HG02970 (cell line): ENCODE measurements around the gene LAMA2.

Experiments used
- ATAC-seq: cut with Tn5 transposase; IDR thresholded peaks from one replicate; pipeline ENCODE4 v1.9.1; 2021; ENCODE audit warnings: mild to moderate bottlenecking, moderate library complexity, moderate number of reproducible peaks; ENCODE audit not compliant: unreplicated experiment, low FRiP score

Gene LAMA2, protein sequence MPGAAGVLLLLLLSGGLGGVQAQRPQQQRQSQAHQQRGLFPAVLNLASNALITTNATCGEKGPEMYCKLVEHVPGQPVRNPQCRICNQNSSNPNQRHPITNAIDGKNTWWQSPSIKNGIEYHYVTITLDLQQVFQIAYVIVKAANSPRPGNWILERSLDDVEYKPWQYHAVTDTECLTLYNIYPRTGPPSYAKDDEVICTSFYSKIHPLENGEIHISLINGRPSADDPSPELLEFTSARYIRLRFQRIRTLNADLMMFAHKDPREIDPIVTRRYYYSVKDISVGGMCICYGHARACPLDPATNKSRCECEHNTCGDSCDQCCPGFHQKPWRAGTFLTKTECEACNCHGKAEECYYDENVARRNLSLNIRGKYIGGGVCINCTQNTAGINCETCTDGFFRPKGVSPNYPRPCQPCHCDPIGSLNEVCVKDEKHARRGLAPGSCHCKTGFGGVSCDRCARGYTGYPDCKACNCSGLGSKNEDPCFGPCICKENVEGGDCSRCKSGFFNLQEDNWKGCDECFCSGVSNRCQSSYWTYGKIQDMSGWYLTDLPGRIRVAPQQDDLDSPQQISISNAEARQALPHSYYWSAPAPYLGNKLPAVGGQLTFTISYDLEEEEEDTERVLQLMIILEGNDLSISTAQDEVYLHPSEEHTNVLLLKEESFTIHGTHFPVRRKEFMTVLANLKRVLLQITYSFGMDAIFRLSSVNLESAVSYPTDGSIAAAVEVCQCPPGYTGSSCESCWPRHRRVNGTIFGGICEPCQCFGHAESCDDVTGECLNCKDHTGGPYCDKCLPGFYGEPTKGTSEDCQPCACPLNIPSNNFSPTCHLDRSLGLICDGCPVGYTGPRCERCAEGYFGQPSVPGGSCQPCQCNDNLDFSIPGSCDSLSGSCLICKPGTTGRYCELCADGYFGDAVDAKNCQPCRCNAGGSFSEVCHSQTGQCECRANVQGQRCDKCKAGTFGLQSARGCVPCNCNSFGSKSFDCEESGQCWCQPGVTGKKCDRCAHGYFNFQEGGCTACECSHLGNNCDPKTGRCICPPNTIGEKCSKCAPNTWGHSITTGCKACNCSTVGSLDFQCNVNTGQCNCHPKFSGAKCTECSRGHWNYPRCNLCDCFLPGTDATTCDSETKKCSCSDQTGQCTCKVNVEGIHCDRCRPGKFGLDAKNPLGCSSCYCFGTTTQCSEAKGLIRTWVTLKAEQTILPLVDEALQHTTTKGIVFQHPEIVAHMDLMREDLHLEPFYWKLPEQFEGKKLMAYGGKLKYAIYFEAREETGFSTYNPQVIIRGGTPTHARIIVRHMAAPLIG (N-terminal part only)

GRCh38 chr6:128882991-128883611 is at the start of gene LAMA2:
TSS of gene LAMA2 (plus strand) at chr6:128883138. CDS start at chr6:128883246, 108 bp downstream.
- ATAC-seq, result no peak

GRCh38 chr6:128836761-128837160 is 46.2 kb upstream of the LAMA2 start:
- no peak for ATAC-seq

GRCh38 chr6:128841518-128841917 is 41.4 kb upstream of the LAMA2 start:
- ATAC-seq, result no peak

GRCh38 chr6:128844598-128844997 is 38.3 kb upstream of the LAMA2 start:
- ATAC-seq, result no peak

DNA sequence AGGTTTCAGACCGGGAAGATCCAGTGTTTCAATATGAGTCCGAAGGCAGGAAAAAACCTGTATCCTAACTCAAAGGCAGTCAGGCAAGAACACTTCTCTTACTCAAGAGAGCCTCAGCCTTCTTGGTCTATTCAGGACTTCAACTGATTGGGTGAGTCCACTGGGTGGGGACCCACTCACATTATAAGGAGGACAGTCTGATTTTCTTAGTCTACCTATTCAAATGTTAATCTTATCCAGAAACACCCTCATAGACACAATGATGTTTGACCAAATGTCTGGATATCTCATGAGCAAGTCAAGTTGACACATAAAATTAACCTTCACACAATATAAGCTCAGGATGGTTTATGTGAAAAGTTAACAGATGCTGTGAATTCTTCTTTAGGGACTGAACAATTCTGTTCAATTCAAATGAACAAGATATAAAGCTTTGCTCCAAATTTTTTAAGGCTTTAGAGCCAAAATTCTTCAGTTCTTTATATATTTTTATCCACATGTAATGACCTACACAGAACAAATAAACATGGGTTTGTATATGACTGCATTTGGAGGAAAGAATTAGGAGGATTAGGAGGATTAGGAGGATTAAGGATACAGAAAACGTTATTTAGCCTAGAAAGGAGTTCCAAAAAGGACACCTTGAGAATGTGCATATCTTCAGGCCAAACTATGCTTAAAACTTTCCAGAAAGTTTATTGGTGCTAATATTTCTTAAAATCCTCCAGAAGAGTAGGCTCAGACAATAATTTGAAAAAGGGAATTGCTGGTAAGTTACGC is 35.3 kb upstream of the LAMA2 start:
- ATAC-seq, result no peak

DNA sequence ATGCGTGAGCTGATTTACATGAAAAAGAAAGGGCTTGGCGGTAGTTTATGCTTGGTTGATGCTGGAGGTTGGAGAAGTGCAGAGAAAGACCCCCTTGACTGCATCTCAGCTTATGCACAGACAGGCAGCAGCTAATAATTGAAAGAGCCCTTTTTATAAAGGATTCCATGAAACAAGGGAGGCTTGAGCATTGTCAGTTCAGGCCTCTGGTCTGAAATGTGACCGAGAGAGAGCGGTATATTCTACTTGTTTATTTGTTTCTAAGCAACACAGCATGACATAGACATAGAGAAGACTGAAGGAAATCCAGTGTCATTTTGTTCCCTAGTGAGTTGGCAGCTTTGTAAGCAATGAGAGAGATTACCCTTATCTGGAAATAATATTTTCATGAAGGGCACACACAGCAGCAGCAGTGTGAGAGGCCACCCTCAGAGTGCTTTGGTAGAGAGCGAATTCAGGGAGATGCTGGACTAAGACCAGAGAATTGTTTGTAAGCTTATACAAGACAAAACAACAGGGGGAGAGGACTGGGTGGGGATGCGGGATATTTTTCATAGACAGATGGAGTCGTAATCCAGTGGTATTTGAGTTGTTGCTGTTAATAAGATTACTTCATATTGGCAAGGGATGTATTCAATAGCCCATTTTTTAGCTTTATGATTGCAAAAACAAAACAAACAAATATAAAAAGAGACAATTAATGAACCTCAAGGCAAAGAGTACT is 34.6 kb upstream of the LAMA2 start:
- ATAC-seq, result no peak

GRCh38 chr6:128855581-128856085 is 27.3 kb upstream of the LAMA2 start:
- ATAC-seq, result no peak

GRCh38 chr6:128857806-128858205 is 25.1 kb upstream of the LAMA2 start:
- ATAC-seq, result no peak

DNA sequence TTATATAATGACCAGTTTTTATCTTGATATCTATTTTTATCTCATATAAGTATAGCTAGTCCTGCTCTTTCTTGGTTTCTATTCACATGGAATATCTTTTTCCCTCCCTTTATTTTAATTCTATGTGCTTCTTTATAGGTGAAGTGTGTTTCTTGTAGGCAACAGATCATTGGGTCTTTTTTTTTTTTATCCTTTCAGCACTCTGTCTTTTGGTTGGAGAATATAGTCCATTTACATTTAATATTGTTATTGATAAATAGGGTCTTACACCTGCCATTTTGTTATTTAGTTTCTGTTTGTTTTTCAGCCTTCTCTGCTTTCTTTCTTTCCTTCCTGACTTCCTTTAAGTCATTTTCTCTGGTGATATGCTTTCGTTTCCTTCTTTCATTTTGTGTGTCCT is 22.2 kb upstream of the LAMA2 start:
- no peak for ATAC-seq

- no peak for ATAC-seq
Observed at GRCh38 chr6:128863983-128864382, 19.0 kb upstream of the LAMA2 start.

GRCh38 chr6:128870746-128871145 is 12.2 kb upstream of the LAMA2 start:
- no peak for ATAC-seq

DNA sequence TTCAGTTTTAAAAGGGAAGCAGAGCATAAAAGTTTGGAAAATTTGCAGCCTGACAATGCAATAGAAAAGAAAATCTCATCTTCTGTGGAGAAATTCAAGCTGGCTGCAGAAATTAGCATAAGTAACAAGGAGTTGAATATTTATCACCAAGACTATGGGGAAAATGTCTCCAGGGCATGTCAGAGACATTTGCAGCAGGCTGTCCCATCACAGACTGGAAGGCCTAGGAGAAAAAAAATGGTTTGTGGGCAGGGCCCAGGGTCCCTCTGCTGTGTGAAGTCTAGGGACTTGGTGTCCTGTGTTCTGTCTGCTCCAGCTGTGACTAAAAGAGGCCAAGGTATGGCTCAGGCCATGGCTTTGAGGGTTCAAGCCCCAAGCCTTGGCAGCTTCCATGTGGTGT is 8.1 kb upstream of the LAMA2 start:
- ATAC-seq, result no peak

GRCh38 chr6:128882560-128882959 is 378 bp upstream of the LAMA2 start:
- ATAC-seq, result no peak

DNA sequence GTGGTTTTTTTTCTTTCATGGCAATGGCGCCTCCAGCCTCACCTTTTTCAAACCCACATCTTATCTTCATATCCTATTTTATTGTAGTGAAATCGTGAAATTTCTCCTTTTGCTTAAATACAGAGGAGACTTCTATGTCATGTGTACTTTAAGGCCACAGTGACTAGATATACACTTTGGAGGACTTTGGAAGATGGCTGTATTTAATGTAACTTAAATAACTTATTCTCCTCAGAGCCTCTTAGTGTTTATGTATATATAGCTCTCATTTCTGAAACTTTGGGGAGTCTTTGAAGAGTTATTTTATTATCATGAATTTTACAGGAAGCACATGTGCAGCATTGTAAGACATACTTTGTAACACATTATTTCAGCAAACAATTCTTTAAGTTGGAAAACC is 968 bp downstream of the LAMA2 start:
- no peak for ATAC-seq

GRCh38 chr6:128885381-128885780 is 2.4 kb downstream of the LAMA2 start:
- no peak for ATAC-seq

DNA sequence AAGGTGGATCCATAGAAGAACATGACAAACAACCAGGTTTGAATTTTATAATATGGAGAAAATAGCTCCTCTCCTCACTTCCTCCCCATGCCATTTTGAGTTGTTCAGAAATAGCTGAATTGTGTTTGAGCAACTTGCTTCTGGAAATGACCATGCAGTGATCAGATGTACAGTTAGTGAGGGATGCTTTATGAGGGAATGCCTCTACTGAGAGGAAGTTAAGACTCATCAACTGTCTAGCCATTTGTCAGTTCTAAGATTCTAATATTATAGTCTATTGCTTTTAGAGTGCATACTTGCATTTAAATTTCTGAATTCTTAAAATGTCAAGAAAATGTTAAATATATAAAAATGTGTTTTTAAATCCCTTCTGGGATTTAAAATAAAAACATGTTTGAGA is 3.8 kb downstream of the LAMA2 start:
- ATAC-seq, result no peak

DNA sequence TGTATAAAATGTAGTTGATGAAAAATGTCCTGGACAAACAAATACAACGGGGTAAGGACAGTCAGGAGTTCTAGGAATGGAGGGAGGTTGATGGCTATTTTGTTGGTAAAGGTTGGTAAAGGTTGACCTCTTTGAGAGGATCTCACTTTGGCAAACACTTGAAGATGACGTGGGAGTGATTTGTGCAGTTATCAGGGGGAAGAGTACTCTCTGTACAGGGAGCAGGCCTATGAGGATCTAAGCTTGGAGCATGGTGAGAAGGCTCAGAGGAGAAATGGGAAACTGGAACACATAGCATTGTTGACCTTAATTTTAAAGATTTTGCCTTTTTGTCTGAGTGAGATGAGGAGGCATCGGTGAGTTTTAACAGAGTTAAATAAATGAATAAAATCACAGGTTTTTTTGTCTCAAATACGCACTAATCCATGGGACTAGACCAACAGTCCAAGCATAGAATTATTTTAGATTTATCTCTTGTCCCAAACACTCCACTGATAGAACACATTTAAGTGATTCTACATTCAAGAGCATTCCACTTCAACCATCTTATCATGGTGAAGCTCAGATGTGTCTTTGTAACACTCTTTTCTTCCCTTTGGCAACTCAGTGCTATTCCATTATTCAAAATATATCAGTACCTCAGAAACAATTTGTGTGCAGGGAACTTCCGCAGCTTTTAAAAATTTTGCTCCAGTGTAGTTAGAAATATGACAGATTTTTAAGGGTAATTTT is 5.7 kb downstream of the LAMA2 start:
- no peak for ATAC-seq

DNA sequence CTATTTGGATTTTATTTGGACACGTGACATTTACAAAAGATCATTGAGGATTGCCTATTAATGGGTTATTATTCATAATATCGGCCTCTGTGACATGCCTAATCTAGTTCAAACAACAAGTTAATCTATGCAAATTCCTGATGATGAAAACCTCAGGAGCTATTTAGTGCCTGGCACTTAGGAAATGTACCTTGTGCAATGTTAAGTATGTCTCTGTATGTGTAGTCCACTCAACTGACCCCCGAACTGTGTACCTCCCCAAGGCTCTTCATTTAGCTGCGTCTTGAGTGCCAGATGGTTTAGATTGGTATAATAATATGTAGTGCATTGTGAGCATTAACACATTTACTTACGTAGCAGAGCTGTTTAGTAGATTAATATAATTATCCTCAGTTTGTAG is 6.9 kb downstream of the LAMA2 start:
- no peak for ATAC-seq
